ENCODE data around the gene ODC1.

Gene ODC1

GRCh38 chr2:10433947-10434885 lies 13.9 kb downstream of the ODC1 start:
- DNase-seq (ENCODE audit: low spot score) = no peak

GRCh38 chr2:10433264-10433946 lies 14.7 kb downstream of the ODC1 start:
- DNase-seq (ENCODE audit: low spot score) = no peak

GRCh38 chr2:10432311-10433181 lies 15.6 kb downstream of the ODC1 start:
- DNase-seq (ENCODE audit: low spot score) = no peak

GRCh38 chr2:10431797-10432196 lies 16.3 kb downstream of the ODC1 start:
- no peak for DNase-seq (ENCODE audit: low spot score)

- no peak for DNase-seq (ENCODE audit: low spot score)
Observed at GRCh38 chr2:10430886-10431622, 17.1 kb downstream of the ODC1 start.

GRCh38 chr2:10428924-10429323 lies 19.2 kb downstream of the ODC1 start:
- DNase-seq (ENCODE audit: low spot score) = no peak

- no peak for DNase-seq (ENCODE audit: low spot score)
Observed at GRCh38 chr2:10428355-10428754, 19.8 kb downstream of the ODC1 start.

- DNase-seq (ENCODE audit: low spot score) = no peak
Observed at GRCh38 chr2:10427618-10427949, 20.5 kb downstream of the ODC1 start.

- DNase-seq (ENCODE audit: low spot score) = no peak
Observed at GRCh38 chr2:10426726-10427617, 21.2 kb downstream of the ODC1 start.

- no peak for DNase-seq (ENCODE audit: low spot score)
Observed at GRCh38 chr2:10425699-10426098, 22.4 kb downstream of the ODC1 start.

- DNase-seq (ENCODE audit: low spot score) = no peak
Observed at GRCh38 chr2:10424916-10425505, 23.1 kb downstream of the ODC1 start.

GRCh38 chr2:10424051-10424450 lies 24.1 kb downstream of the ODC1 start:
- DNase-seq (ENCODE audit: low spot score) = no peak

- no peak for DNase-seq (ENCODE audit: low spot score)
Observed at GRCh38 chr2:10423400-10423774, 24.7 kb downstream of the ODC1 start.

- DNase-seq (ENCODE audit: low spot score) = no peak
Observed at GRCh38 chr2:10422732-10423399, 25.3 kb downstream of the ODC1 start.

- no peak for DNase-seq (ENCODE audit: low spot score)
Observed at GRCh38 chr2:10422251-10422650, 25.9 kb downstream of the ODC1 start.

GRCh38 chr2:10419553-10420257 lies 28.4 kb downstream of the ODC1 start:
- no peak for DNase-seq (ENCODE audit: low spot score)

- no peak for DNase-seq (ENCODE audit: low spot score)
Observed at GRCh38 chr2:10417551-10418335, 30.4 kb downstream of the ODC1 start.

GRCh38 chr2:10415640-10416039 lies 32.5 kb downstream of the ODC1 start:
- no peak for DNase-seq (ENCODE audit: low spot score)

Data from Ammon's horn (tissue), 1 donor.